GM12872 (cell line): Measurements from ENCODE around the gene LIME1.

Experiments
- TF ChIP-seq, protein P1 (sequence below): IDR thresholded peaks from 3 replicates; pipeline ENCODE4 v1.5.1; 2011; ENCODE audit warnings: low read depth, mild to moderate bottlenecking, low read length, moderate library complexity; ENCODE audit not compliant: insufficient read depth

LIME1 gene

DNA sequence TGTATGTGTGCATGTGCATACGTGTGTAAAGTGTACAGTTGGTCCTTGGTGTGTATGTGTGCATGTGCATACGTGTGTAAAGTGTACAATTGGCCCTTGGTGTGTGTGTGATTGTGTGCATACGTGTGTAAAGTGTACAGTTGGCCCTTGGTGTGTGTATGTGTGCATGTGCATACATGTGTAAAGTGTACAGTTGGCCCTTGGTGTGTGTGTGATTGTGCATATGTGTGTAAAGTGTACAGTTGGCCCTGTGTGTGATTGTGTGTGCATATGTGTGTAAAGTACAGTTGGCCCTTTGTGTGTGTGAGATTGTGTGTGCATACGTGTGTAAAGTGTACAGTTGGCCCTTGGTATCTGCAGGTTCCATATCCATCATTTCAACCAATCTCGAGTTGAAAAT lies 5.1 kb upstream of the LIME1 start:
- TF ChIP-seq, protein P1, sequence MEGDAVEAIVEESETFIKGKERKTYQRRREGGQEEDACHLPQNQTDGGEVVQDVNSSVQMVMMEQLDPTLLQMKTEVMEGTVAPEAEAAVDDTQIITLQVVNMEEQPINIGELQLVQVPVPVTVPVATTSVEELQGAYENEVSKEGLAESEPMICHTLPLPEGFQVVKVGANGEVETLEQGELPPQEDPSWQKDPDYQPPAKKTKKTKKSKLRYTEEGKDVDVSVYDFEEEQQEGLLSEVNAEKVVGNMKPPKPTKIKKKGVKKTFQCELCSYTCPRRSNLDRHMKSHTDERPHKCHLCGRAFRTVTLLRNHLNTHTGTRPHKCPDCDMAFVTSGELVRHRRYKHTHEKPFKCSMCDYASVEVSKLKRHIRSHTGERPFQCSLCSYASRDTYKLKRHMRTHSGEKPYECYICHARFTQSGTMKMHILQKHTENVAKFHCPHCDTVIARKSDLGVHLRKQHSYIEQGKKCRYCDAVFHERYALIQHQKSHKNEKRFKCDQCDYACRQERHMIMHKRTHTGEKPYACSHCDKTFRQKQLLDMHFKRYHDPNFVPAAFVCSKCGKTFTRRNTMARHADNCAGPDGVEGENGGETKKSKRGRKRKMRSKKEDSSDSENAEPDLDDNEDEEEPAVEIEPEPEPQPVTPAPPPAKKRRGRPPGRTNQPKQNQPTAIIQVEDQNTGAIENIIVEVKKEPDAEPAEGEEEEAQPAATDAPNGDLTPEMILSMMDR = no peak

DNA sequence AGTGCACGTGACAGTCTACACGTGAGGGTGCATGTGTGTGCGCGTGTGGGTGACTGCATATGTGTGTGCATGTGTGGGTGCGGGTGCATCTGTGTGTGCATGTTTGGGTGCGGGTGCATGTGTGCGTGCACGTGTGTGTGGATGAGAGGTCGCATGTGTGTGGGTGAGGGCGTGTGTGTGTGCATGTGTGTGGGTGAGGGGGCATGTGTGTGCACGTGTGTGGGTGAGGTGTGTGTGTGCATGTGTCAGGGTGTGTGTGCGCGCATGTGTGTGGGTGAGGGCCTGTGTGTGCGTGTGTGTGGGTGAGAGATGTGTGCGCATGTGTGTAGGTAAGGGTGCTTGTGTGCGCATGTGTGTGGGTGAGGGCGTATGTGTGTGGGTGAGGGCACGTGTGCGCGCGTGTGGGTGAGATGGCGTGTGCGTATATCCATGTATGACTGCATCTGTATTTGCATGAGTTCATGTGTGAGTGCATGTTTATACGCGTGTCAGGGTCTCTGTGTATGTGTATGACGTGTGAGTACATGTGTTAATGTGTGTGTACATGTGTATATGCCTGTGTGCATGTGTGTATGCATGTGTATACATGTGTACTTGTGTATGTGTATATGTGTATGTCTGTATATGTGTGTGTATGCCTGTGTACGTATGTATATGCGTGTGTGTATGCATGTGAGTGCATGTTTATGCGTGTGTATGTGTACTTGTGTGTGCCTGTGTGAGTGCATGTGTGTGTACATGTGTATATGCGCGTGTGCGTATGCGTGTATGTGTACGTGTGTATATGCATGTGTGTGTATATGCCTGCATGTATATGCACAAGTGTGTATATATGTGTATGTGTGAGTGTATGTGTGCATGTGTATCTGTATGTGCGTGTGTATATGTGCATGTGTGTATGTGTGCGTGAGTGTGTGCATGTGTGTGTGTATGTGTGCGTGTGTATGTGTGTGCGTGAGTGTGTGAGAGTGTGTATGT lies 4.1 kb upstream of the LIME1 start:
- TF ChIP-seq, protein P1 = no peak

- TF ChIP-seq, protein P1 = no peak
Observed at GRCh38 chr20:63733117-63733516, 3.3 kb upstream of the LIME1 start.

DNA sequence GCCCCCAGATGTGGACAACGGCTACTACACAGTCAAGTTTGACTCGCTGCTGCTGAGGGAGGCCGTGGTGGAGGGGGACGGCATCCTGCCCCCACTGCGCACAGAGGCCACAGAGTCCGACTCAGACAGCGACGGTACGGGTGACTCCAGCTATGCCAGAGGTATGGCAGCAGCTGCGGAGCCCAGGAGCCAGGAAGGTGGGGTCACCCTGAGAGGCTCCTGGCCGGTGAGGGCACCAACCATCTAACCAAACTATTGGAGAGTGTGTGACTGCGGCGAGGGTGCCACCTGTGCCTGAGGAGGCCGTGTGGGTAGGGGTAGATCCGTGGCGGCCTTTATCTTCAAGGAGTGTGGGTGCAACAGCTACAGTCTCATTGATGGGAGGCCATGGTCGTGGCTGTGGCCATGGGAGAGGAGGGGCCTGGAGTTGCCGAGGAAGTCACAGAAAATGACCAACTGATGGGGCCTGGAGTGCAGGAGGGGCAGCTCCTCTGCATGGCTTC lies 2.8 kb upstream of the LIME1 start:
- TF ChIP-seq, protein P1 = no peak

GRCh38 chr20:63734111-63734945 lies 2.1 kb upstream of the LIME1 start:
- TF ChIP-seq, protein P1 = no peak

GRCh38 chr20:63734946-63735858 lies 1.3 kb upstream of the LIME1 start:
- TF ChIP-seq, protein P1 = no peak
